ENCODE measurements around the gene CDC7. TPM values are rescaled to one million over a fixed set of nuclear protein-coding genes. Genes with fewer than 3 reads are reported as not detected.

CDC7 gene
- total RNA-seq, 1 donor from 2014 or later = 64.8 TPM

GRCh38 chr1:91568261-91568660 lies 67.6 kb downstream of the CDC7 start:
- Mint-ChIP-seq H3K27me3 (ENCODE audit: low read depth) (no peaks in the 10 kb centered on the region), H3K4me1 (peaks cover 45% of the 10 kb centered on the region), H3K9me3 (peaks cover 10% of the 10 kb centered on the region), H3K36me3 (ENCODE audit: low read depth) (peaks cover 4% of the 10 kb centered on the region), H3K4me3 (no peak overlapping the region), H3K27ac (ENCODE audit: unreplicated experiment) (no peak overlapping the region)
- no peak for DNase-seq (ENCODE audit: low read depth, low spot score)
- no peak for TF ChIP-seq CTCF (conservative IDR thresholded peaks at IDR 0.05)

- Mint-ChIP-seq H3K4me1 (peaks cover 37% of the 10 kb centered on the region), H3K9me3 (peaks cover 3% of the 10 kb centered on the region), H3K36me3 (ENCODE audit: low read depth) (peaks cover 5% of the 10 kb centered on the region), H3K4me3 (no peak overlapping the region), H3K27ac (ENCODE audit: unreplicated experiment) (peak overlapping the region; percentile 79), H3K27me3 (ENCODE audit: low read depth) (no peaks in the 10 kb centered on the region)
- no peak for DNase-seq (ENCODE audit: low read depth, low spot score)
- TF ChIP-seq CTCF (conservative IDR thresholded peaks at IDR 0.05) = no peak
Observed at GRCh38 chr1:91569411-91570119, 68.9 kb downstream of the CDC7 start.

GRCh38 chr1:91570120-91570448 lies 69.4 kb downstream of the CDC7 start:
- H3K27me3 Mint-ChIP-seq (ENCODE audit: low read depth) = no peaks in the 10 kb centered on the region
- TF ChIP-seq CTCF (conservative IDR thresholded peaks at IDR 0.05) = no peak
- no peak overlapping the region for H3K4me3 Mint-ChIP-seq
- H3K4me1 Mint-ChIP-seq = peaks cover 36% of the 10 kb centered on the region
- DNase-seq (ENCODE audit: low read depth, low spot score) = no peak
- H3K36me3 Mint-ChIP-seq (ENCODE audit: low read depth) = peaks cover 5% of the 10 kb centered on the region
- peak overlapping the region; percentile 68 for H3K27ac Mint-ChIP-seq (ENCODE audit: unreplicated experiment)
- peaks cover 3% of the 10 kb centered on the region for H3K9me3 Mint-ChIP-seq

GRCh38 chr1:91572044-91572443 lies 71.4 kb downstream of the CDC7 start:
- TF ChIP-seq CTCF (conservative IDR thresholded peaks at IDR 0.05) = no peak
- no peak overlapping the region for H3K4me3 Mint-ChIP-seq
- no peak for DNase-seq (ENCODE audit: low read depth, low spot score)
- no peaks in the 10 kb centered on the region for H3K27me3 Mint-ChIP-seq (ENCODE audit: low read depth)
- peaks cover 3% of the 10 kb centered on the region for H3K36me3 Mint-ChIP-seq (ENCODE audit: low read depth)
- no peak overlapping the region for H3K27ac Mint-ChIP-seq (ENCODE audit: unreplicated experiment)
- H3K4me1 Mint-ChIP-seq = peaks cover 24% of the 10 kb centered on the region
- H3K9me3 Mint-ChIP-seq = no peaks in the 10 kb centered on the region

Other genes starting within 250 kb of the CDC7 start
- 6.6 and 7.1 TPM in 2 replicates for gene HFM1, start 96.0 kb upstream of the CDC7 start, total RNA-seq